Panc1 (cell line): ENCODE results near the gene TJP1.
"Not testable (repeated sequence)": the region's sequence is repeated elsewhere in the genome, so short reads cannot be mapped to it uniquely, and the experiment has no call there.

Experiments
- POLR2AphosphoS5 ChIP-seq: IDR thresholded peaks from 2 replicates; pipeline ENCODE4 v1.6.1; 2012; ENCODE audit warnings: mild to moderate bottlenecking, low read depth, low read length, moderate library complexity
- SIN3A ChIP-seq: IDR thresholded peaks from 2 replicates; pipeline ENCODE4 v1.6.1; 2012; ENCODE audit warnings: low read depth, mild to moderate bottlenecking, low read length, moderate library complexity, borderline replicate concordance; ENCODE audit not compliant: insufficient read depth
- TF ChIP-seq, protein P1 (sequence below): fragments of 450-650 bp; IDR thresholded peaks from 2 replicates; pipeline ENCODE4 v1.5.1; 2017; ENCODE audit warnings: mild to moderate bottlenecking
- TF ChIP-seq, protein P2 (sequence below), 2 experiments: IDR thresholded peaks; 2 replicates each; pipeline ENCODE4 v1.6.1; 2011 to 2012; ENCODE audit warnings: low read depth in 2 of 2, control low read depth in 1 of 2, low read length in 1 of 2, mild to moderate bottlenecking in 1 of 2, moderate library complexity in 1 of 2; ENCODE audit not compliant: insufficient read depth in 1 of 2

DNA sequence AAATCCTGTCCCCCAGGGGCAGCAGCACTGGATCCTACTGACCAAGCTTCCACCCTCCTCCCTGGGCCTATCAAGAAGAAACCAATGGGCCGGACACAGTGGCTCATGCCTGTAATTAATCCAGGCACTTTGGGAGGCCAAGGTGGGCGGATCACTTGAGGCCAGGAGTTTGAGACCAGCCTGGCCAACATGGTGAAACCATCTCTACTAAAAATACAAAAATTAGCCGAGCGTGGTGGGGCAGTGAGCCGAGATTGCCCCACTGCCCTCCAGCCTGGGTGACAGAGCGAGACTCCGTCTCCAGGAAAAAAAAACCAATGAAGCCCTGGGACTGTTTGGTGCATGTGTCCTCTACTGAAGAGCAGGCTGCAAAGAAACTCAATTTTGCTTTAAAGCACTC is 125.8 kb downstream of the TJP1 start:
- TF ChIP-seq, protein P1, sequence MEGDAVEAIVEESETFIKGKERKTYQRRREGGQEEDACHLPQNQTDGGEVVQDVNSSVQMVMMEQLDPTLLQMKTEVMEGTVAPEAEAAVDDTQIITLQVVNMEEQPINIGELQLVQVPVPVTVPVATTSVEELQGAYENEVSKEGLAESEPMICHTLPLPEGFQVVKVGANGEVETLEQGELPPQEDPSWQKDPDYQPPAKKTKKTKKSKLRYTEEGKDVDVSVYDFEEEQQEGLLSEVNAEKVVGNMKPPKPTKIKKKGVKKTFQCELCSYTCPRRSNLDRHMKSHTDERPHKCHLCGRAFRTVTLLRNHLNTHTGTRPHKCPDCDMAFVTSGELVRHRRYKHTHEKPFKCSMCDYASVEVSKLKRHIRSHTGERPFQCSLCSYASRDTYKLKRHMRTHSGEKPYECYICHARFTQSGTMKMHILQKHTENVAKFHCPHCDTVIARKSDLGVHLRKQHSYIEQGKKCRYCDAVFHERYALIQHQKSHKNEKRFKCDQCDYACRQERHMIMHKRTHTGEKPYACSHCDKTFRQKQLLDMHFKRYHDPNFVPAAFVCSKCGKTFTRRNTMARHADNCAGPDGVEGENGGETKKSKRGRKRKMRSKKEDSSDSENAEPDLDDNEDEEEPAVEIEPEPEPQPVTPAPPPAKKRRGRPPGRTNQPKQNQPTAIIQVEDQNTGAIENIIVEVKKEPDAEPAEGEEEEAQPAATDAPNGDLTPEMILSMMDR, result not testable (repeated sequence)
- not testable (repeated sequence) for TF ChIP-seq POLR2AphosphoS5, SIN3A
- TF ChIP-seq, protein P2, sequence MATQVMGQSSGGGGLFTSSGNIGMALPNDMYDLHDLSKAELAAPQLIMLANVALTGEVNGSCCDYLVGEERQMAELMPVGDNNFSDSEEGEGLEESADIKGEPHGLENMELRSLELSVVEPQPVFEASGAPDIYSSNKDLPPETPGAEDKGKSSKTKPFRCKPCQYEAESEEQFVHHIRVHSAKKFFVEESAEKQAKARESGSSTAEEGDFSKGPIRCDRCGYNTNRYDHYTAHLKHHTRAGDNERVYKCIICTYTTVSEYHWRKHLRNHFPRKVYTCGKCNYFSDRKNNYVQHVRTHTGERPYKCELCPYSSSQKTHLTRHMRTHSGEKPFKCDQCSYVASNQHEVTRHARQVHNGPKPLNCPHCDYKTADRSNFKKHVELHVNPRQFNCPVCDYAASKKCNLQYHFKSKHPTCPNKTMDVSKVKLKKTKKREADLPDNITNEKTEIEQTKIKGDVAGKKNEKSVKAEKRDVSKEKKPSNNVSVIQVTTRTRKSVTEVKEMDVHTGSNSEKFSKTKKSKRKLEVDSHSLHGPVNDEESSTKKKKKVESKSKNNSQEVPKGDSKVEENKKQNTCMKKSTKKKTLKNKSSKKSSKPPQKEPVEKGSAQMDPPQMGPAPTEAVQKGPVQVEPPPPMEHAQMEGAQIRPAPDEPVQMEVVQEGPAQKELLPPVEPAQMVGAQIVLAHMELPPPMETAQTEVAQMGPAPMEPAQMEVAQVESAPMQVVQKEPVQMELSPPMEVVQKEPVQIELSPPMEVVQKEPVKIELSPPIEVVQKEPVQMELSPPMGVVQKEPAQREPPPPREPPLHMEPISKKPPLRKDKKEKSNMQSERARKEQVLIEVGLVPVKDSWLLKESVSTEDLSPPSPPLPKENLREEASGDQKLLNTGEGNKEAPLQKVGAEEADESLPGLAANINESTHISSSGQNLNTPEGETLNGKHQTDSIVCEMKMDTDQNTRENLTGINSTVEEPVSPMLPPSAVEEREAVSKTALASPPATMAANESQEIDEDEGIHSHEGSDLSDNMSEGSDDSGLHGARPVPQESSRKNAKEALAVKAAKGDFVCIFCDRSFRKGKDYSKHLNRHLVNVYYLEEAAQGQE (IDR thresholded peaks at IDR 0.05; ENCODE audit: insufficient read depth in 1 of 2, low read depth in 2 of 2, low read length in 1 of 2), result not testable (repeated sequence)
